ENCODE data around the gene FAXDC2.

The FAXDC2 gene, protein sequence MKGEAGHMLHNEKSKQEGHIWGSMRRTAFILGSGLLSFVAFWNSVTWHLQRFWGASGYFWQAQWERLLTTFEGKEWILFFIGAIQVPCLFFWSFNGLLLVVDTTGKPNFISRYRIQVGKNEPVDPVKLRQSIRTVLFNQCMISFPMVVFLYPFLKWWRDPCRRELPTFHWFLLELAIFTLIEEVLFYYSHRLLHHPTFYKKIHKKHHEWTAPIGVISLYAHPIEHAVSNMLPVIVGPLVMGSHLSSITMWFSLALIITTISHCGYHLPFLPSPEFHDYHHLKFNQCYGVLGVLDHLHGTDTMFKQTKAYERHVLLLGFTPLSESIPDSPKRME

GRCh38 chr5:154850255-154851062, at the start of gene FAXDC2:
TSS of gene FAXDC2 (minus strand) at chr5:154850603. CDS start at chr5:154838178, 12,425 bp downstream.
- peak; percentile 80 for DNase-seq (ENCODE audit: low spot score)

GRCh38 chr5:154900066-154900465, 49.7 kb upstream of the FAXDC2 start:
- no peak for DNase-seq (ENCODE audit: low spot score)

- DNase-seq (ENCODE audit: low spot score): no peak
Measured at GRCh38 chr5:154899151-154899816, 48.9 kb upstream of the FAXDC2 start.

DNA sequence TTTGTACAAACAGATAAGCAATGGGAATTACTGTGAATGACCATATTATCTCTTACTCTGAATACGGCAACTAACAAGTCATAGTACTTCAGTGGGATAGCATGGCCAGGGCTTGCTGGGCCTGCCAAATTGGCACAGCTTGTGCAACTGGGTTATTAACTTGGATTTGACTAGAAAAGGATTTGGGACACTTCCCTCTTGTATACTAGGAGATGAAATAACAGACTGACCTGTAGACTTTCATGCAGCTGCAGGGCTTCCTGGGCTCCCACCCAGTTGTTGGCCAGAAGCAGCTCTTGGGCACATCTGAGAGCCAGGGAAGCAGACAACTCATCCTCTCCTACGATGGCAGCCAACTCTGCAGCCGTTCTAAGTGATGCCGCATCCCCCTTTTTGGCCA, 47.8 kb upstream of the FAXDC2 start:
- no peak for DNase-seq (ENCODE audit: low spot score)

DNA sequence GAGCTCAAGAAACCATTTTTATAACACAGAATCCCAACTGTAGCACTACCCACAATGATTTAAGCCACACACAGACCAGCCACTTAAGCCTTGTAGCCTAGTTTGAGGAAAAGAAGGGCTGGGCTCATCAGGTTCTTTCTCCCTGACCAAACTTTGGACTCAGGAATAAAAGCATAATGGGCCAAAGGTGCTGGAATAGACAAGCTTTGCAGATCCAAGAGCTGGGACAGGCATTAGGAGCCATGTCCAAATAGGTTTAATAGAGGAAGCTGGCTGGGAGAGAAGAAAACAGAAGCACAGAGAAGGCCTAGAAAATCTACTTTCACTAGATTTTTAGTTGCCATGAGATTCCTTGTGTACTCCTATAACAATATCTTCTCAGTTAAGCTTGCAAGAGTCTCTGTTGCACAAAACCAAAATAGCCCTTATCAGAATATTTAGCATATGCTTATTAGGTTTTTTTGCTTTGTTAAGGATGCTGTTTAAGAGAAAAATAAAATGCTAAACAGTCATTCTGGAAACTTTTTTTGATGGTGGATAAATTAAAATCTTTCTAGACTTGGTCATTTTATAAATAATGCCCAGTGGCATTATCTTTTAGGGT, 46.3 kb upstream of the FAXDC2 start:
- no peak for DNase-seq (ENCODE audit: low spot score)

GRCh38 chr5:154895606-154896561, 45.5 kb upstream of the FAXDC2 start:
- DNase-seq (ENCODE audit: low spot score): no peak

DNA sequence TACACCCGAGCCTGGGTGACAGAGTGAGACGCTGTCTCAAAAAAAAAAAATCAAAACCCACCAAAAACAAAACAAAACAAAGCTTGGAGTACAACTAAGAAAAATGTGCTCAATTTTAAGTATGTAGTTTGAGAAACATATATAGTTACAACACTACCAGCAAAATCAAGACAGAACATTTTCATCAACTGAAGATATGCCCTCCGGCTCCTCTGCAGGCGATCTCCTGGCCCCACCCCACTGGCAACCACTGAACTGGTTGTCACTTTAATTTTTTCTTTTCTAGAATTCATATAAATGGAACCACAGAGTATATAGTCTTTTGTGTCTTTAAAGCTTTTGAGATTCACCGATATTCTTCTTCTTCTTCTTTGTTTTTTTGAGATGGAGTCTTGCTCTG, 43.0 kb upstream of the FAXDC2 start:
- no peak for DNase-seq (ENCODE audit: low spot score)

GRCh38 chr5:154892369-154892771, 42.0 kb upstream of the FAXDC2 start:
- no peak for DNase-seq (ENCODE audit: low spot score)

GRCh38 chr5:154885439-154885838, 35.0 kb upstream of the FAXDC2 start:
- no peak for DNase-seq (ENCODE audit: low spot score)

- no peak for DNase-seq (ENCODE audit: low spot score)
Measured at GRCh38 chr5:154884424-154884823, 34.0 kb upstream of the FAXDC2 start.

GRCh38 chr5:154881986-154882385, 31.6 kb upstream of the FAXDC2 start:
- no peak for DNase-seq (ENCODE audit: low spot score)

DNA sequence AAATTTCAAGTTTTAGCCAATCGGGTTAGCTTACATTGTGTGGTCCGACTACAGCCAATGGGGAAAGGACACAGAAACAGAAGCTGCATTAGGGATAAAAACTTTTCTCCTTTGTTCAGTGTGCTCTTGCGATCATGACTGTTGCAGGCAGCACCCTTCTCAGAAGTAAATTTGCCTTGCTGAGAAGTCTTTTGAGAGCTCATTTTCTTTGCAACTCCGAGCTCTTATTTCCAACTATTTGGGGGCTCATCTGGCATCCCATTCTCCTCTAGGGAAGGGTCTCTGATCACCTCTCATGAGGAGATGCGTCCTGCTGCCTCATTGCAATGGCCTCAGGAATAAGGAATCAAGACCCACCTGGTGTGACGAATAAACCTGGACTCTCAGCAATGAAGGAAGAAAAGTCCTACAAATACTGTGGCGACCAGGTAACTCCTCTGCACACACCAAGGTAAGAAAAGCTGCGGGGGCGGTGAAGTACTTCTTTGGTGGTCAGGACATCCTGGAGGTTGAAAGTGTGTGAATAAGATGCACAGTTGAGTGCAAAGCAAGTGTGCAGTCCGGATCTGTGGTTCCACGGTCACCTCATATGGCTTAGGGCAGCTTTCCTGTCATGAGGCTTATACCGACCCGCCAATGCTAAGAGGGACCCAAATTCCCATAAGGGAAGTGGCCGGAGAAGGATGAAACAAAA, 28.4 kb upstream of the FAXDC2 start:
- no peak for DNase-seq (ENCODE audit: low spot score)

DNA sequence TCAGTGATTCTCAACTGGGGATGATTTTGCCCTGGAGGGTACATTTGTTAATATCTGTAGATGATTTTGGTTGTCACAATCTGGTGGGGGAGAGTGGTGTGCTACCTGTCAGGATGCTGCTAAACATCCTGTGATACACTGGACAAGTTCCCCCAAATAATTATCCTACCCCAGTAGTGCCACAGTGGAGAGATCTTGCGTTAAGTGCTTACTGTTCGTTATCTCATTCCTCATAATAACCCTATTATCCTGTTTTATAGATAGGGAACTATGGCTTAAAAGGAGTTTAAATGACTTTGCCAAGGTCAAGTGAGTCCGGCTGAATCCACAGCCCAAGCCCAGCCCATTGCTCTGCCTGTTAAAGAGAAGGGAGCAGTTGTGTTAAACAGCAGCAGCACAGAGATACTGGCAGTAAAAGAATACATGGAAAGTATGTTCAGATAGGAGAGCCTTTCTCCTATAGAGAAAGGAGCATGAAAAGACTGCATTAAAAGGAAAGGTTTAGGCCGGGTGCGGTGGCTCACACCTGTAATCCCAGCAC, 23.5 kb upstream of the FAXDC2 start:
- no peak for DNase-seq (ENCODE audit: low spot score)

DNA sequence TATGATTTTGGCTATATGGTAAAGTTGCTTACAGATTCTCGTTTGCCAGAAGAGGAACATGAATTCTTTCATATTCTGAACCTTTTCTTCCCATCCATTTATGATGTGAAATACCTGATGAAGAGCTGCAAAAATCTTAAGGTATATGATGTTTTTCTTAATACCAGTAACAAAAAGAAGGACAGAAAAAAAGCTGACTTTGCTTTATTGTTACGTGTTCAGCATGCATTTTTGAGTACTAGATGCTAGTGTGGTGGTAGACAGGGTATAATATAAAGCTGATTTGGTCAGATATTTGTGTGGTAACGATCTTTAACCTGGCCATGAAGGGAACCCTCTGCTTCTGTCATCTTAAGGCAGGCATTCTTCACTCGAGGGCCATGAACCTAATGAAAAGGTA, 21.3 kb upstream of the FAXDC2 start:
- DNase-seq (ENCODE audit: low spot score): no peak

- no peak for DNase-seq (ENCODE audit: low spot score)
Measured at GRCh38 chr5:154868702-154869101, 18.3 kb upstream of the FAXDC2 start.

DNA sequence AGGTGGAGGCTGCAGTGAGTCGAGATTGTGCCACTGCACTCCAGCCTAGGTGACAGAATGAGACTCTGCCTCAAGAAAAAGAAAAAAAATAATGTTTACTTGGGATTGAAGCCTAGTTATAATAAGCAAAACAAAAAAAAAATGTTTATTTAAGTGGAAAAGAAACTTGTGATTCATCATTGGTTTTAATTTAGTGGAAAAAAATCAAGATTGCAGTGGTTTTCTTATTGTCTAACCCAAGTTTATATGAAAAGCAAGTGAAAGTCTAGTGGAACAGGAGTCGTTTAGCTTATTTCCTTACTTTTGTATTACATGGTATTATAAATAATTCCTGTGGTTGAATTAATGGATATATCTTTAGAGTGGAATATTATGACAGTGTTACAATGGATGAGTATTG, 16.4 kb upstream of the FAXDC2 start:
- no peak for DNase-seq (ENCODE audit: low spot score)

DNA sequence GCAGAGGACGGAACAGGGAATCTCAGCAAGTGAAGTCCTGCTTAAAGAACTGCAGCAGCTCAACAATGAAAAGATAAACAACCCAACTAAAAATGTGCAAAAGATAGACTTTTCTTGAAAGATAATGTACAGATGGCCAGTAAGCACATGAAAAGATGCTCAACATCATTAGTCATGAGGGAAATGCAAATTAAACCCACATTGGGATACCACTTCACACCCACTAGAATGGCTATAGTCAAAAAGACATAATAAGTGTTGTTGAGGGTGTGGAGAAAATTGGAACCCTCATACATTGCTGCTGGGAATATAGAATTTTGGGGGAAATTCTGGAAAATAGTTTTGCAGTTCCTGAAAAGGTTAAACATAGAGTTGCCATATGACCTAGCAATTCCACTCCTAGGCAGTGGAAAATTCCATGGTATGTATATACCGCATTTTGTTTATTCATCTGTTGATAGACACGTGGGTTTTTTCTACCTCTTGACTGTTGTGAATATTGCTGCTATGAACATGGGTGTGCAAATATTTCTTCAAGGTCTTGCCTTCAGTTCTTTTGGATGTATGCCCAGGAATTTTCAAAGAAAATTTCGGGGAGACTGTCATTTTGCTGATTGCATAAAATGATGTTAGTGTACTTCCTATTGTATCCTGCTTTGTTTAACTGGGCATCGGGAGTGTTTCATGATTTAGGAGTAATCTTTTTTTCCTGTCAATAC, 15.2 kb upstream of the FAXDC2 start:
- no peak for DNase-seq (ENCODE audit: low spot score)

- DNase-seq (ENCODE audit: low spot score): no peak
Measured at GRCh38 chr5:154863291-154864080, 13.1 kb upstream of the FAXDC2 start.

GRCh38 chr5:154862766-154863165, 12.4 kb upstream of the FAXDC2 start:
- no peak for DNase-seq (ENCODE audit: low spot score)

Measured in ecto neural progenitor cell (in vitro differentiated cells).